GM19468 (cell line): Measurements from ENCODE around the gene ARRDC5.
"Not testable (repeated sequence)": the region's sequence is repeated elsewhere in the genome, so short reads cannot be mapped to it uniquely, and the experiment has no call there.

Experiments used
- ATAC-seq: cut with Tn5 transposase; IDR thresholded peaks from one replicate; pipeline ENCODE4 v1.9.1; 2021; ENCODE audit warnings: mild to moderate bottlenecking, moderate library complexity, moderate number of reproducible peaks; ENCODE audit not compliant: unreplicated experiment; ENCODE audit errors: extremely low read depth

Gene ARRDC5

DNA sequence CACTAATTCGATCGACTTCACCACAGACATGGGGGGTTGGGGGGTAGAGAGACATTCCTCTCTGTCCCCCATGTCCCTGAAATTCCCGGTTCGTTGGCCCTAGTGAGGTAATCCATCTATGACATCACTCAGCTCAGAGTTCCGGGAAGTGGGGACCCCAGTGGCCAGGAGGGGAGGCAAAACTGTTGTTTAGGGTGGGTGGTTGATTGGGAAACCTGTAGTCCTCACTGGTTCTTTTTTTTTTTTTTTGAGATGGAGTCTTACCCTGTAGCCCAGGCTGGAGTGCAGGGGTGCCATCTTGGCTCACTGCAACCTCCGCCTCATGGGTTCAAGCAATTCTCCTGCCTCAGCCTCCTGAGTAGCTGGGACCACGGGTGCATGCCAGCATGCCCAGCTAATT is at the start of gene ARRDC5:
TSS of gene ARRDC5 (minus strand) at position 101 of the 400 bp plus-strand sequence. CDS start at position 30, 71 bp downstream.
- ATAC-seq: no peak

DNA sequence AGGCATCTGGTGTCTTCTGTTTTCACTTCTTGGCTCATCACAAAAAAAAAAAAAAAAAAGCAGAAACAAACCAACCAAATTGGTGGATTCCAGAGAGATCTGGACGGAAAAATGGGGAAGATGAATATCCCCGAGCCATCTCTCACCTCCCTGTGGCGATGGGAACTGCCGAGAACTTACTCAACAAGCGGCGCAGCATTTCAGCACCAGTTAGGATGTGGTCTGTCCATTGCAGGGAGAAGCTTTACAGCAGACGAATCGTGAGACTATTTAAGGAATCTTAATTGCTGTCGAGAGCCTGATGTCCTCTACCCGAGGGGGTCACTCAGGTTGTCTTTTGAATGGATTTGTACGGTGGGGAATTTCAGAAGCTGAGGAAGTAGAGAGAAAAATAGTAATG is 49.0 kb upstream of the ARRDC5 start:
- no peak for ATAC-seq

- not testable (repeated sequence) for ATAC-seq
Observed at GRCh38 chr19:4950650-4951049, 48.0 kb upstream of the ARRDC5 start.

GRCh38 chr19:4941638-4942169 is 39.0 kb upstream of the ARRDC5 start:
- not testable (repeated sequence) for ATAC-seq

DNA sequence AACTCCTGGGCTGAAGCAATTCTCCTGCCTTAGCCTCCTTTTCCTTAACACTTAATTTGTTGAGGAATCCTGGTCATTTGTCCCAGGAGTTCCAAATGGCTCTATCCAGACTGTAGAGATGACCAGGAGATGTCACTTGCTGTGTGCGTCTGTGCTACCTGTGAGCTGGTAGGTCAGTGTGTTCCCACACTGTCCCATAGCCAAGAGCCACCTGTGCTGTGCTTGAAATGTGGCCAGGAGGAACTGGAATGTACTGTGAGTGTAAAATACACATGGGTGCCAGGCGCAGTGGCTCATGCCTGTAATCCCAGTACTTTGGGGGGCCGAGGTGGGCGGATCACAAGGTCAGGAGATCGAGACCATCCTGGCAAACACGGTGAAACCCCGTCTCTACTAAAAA is 36.8 kb upstream of the ARRDC5 start:
- no peak for ATAC-seq

- ATAC-seq: not testable (repeated sequence)
Observed at GRCh38 chr19:4938461-4938860, 35.8 kb upstream of the ARRDC5 start.

DNA sequence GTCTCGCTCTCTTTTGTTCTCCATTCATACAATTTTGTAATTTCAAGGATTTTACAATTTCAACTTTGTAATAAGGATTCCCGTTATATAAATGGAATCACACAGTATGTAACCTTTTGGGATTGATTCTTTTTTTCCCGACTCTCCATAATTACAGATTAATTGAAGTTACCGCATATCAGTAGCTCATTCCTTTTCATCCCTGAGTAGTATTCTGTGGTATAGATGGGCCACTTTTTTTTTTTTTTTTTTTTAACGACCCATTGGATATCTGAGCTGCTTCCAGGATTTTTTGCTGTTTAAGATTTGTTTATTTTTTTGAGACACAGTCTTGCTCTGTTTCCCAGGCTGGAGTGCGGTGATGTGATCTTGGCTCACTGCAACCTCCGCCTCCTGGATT is 34.4 kb upstream of the ARRDC5 start:
- ATAC-seq: no peak

DNA sequence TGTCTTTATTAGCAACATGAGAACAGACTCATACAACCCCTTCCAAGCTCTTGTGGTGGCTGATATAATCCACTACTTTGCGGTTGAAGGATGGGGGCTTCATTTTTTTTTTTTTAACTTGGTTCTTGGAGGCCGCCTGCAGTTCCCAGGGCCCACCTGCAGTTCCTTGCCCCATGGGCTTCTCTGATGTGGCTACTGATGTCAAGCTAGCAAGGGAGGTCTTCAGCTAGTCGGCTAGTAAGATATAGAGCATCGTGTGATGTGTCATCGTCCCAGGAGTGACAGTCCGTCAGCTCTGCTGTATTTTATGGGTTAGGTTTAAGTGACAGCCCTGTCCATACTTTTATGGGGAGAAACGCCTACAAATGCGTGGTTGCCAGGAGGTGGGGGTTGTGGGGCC is 32.7 kb upstream of the ARRDC5 start:
- no peak for ATAC-seq

- ATAC-seq: no peak
Observed at GRCh38 chr19:4933528-4933927, 30.8 kb upstream of the ARRDC5 start.

GRCh38 chr19:4932711-4933110 is 30.0 kb upstream of the ARRDC5 start:
- ATAC-seq: no peak

GRCh38 chr19:4930664-4931063 is 28.0 kb upstream of the ARRDC5 start:
- no peak for ATAC-seq

DNA sequence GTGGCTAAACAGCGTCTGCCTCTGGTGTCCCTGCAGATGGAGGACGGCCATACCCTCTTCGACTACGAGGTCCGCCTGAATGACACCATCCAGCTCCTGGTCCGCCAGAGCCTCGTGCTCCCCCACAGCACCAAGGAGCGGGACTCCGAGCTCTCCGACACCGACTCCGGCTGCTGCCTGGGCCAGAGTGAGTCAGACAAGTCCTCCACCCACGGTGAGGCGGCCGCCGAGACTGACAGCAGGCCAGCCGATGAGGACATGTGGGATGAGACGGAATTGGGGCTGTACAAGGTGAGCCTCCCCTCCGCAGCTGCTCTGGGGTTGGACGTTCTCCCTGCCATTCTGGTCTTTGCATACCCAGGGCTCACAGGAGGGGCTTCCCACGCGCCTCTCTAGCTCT is 26.5 kb upstream of the ARRDC5 start:
- ATAC-seq: no peak

DNA sequence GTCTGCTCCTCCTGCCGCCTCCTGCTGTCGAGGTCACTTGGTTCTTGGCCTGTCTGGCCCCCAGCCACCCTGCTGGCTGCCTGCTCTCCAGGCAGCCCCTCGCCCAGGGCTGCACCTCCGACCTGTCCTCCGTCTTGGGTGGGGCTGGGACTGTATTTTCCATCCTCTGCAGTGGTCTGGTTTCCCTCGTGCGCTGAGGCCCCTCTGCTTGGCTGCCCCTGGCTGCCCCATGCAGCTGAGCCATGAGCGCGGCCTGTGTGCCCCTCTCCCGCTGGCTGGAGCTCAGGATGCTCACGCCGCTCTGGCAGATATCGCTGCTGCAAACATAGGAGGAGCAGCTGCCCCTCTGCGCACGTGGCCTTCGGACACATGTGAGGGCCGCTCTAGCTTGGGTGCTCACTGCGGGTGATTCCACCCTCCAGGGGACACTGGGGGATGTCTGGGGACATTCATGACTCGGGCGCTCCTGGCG is 20.6 kb upstream of the ARRDC5 start:
- ATAC-seq: no peak

DNA sequence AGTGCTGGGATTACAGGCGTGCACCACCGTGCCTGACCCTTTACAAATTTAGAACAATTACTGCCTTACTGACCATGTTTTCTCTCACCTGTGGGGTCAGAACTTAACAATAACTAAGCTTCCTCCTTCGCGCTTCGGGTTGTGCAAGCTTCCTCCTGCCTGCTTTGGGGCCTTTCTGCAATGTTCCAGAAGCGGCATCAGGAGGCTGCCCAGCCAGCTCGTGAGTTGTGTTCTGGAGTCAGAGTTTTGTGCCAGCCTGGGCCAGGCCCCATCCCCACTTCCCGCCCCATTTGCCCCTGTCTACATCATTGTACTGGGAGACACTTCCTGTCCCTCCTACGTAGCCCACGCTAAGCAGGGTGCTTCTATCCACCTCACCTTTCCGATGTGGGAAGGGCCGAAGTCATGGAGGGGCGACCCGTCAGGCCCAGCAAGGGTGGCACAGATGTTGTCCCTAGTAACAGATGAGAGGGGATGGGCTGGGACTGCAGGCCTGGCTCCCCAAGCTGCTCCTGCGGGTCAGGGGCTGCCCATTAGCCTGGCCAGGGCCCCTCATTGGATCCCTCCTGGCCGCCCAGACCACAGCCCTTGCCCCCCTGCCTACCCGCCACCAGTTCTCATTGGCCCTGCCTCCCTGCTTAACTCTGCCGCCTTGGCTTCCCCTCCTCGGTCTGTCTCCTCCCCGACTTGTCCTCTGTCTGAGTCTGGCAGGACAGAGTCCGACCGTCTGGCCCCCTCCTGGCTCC is 20.0 kb upstream of the ARRDC5 start:
- ATAC-seq: no peak

DNA sequence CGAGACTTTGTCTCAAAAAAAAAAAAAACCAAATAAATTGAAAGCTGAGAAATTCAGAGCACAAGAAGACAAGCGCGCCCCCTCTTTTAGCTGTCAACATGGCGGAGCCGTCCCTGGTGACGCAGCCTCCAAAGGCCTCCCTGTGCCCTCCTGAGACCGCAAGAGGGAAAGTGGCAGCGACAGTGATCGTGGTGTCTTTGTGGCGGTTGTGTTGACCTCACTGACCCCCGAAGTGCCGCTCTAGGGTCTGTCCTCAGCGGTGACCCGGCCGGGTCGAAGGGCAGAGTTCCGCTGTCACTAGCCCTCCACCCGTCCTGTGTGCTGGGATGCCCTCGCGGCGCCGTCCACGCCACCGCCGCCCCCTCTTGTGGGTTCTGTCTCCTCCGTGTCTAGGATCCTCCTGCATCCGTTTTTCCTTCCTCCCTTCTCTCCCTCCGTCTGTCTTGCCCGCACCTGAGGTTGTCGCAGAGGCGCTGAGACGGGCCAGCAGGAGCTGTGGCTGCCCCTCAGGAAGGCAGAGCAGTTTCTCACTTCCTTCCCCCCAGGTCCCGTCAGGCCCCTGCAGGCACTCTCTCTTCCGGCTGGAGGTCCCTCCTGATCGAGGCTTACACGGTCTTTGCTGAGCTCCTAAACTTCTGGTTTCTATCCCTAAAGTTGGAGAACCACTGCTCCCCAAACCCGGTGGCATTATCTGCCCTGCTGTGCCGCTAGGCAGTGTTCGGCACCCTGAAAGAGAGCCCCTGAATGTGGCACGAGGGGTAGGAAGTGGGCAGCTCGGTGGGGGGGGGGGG is 13.8 kb upstream of the ARRDC5 start:
- no peak for ATAC-seq

GRCh38 chr19:4914736-4915501 is 12.2 kb upstream of the ARRDC5 start:
- ATAC-seq: no peak

GRCh38 chr19:4913996-4914735 is 11.5 kb upstream of the ARRDC5 start:
- no peak for ATAC-seq

GRCh38 chr19:4911786-4912672 is 9.3 kb upstream of the ARRDC5 start:
- no peak for ATAC-seq

- ATAC-seq: no peak
Observed at GRCh38 chr19:4911314-4911713, 8.6 kb upstream of the ARRDC5 start.
